ENCODE results near the gene TIE1. TPM values are rescaled to one million over a fixed set of nuclear protein-coding genes. Genes with fewer than 3 reads are reported as not detected.

Gene TIE1
- 10 to 100 TPM; 23.7 to 25.7 TPM for total RNA-seq

- no peaks in the 10 kb centered on the region for H3K9me3 ChIP-seq
- TF ChIP-seq, protein P1, sequence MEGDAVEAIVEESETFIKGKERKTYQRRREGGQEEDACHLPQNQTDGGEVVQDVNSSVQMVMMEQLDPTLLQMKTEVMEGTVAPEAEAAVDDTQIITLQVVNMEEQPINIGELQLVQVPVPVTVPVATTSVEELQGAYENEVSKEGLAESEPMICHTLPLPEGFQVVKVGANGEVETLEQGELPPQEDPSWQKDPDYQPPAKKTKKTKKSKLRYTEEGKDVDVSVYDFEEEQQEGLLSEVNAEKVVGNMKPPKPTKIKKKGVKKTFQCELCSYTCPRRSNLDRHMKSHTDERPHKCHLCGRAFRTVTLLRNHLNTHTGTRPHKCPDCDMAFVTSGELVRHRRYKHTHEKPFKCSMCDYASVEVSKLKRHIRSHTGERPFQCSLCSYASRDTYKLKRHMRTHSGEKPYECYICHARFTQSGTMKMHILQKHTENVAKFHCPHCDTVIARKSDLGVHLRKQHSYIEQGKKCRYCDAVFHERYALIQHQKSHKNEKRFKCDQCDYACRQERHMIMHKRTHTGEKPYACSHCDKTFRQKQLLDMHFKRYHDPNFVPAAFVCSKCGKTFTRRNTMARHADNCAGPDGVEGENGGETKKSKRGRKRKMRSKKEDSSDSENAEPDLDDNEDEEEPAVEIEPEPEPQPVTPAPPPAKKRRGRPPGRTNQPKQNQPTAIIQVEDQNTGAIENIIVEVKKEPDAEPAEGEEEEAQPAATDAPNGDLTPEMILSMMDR (IDR thresholded peaks at IDR 0.05), result no peak
- no peaks in the 10 kb centered on the region for H3K36me3 ChIP-seq
- peaks cover 10 to 16% of the 10 kb centered on the region in 2 donors for H3K4me1 ChIP-seq (ENCODE audit: control insufficient read depth in 1 of 2, low read depth in 2 of 2)
- H3K27me3 ChIP-seq (replicated peaks; ENCODE audit: insufficient read depth), result no peaks in the 10 kb centered on the region
- no peak within 1 kb of the TSS for H3K27ac ChIP-seq
- DNase-seq (ENCODE audit: low spot score) (no peak), ATAC-seq (ENCODE audit: insufficient number of reproducible peaks, low FRiP score, low read depth) (no peak)
- H3K4me3 ChIP-seq, result no peak within 1 kb of the TSS
These were observed at the start of gene TIE1 for GRCh38 chr1:43300378-43301094. Gene TIE1, plus strand, starts transcription at chr1:43300982. Its CDS starts 90 bp downstream, at chr1:43301072.

DNA sequence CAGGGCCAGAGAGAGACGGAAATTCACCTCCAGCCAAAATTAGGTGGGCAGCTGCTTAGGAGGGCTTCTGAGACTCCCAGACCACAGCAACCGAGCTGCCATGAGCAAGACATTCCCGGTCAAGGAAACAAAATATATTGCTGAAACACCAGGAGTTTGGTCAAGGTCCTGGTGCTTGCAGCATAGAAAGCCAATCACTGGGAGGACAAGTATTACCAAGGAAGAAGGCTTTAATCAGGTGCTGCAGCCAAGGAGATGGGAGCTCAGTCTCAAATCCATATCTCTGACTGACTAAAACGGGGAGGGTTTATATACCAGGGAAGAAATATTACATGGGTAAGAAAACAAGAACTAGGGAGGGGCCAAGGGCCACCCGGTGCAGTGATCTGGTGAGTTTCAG is 49.8 kb upstream of the TIE1 start:
- TF ChIP-seq, protein P1 (IDR thresholded peaks at IDR 0.05), result no peak
- no peaks in the 10 kb centered on the region for H3K9me3 ChIP-seq
- no peak overlapping the region for H3K4me3 ChIP-seq
- no peaks in the 10 kb centered on the region for H3K4me1 ChIP-seq (ENCODE audit: control insufficient read depth in 1 of 2, low read depth in 2 of 2)
- DNase-seq (ENCODE audit: low spot score), result no peak
- H3K27ac ChIP-seq, result no peak overlapping the region
- no peaks in the 10 kb centered on the region for H3K27me3 ChIP-seq (replicated peaks; ENCODE audit: insufficient read depth)
- no peaks in the 10 kb centered on the region for H3K36me3 ChIP-seq
- no peak for ATAC-seq (ENCODE audit: insufficient number of reproducible peaks, low FRiP score, low read depth)

- ATAC-seq (ENCODE audit: insufficient number of reproducible peaks, low FRiP score, low read depth) (no peak), DNase-seq (ENCODE audit: low spot score) (no peak)
- H3K27ac ChIP-seq, result no peak overlapping the region
- H3K9me3 ChIP-seq, result no peaks in the 10 kb centered on the region
- no peaks in the 10 kb centered on the region for H3K36me3 ChIP-seq
- TF ChIP-seq, protein P1 (IDR thresholded peaks at IDR 0.05), result no peak
- H3K4me3 ChIP-seq, result no peak overlapping the region
- no peaks in the 10 kb centered on the region for H3K4me1 ChIP-seq (ENCODE audit: control insufficient read depth in 1 of 2, low read depth in 2 of 2)
- H3K27me3 ChIP-seq (replicated peaks; ENCODE audit: insufficient read depth), result no peaks in the 10 kb centered on the region
These were observed 48.6 kb upstream of the TIE1 start for GRCh38 chr1:43252225-43252624.

DNA sequence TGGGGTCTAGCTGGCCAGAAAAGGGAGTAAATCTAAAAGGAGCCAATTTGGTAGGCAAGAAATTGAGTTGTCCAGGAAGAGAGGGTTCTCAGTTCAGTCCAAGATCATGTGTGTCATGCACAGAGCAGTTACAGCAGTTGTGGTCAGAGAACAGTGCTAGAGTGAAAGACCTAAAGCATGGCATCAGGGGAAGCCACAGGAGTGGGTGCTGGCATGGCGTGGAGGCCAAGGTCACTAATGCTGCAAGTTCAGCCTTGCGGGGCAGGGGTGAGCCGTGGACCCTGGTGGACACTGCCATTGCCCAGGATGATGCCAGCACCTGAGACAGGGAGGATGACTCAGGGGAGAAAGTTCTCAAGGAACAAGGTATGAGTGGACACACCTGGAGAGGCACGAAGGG is 47.6 kb upstream of the TIE1 start:
- H3K9me3 ChIP-seq, result no peaks in the 10 kb centered on the region
- DNase-seq (ENCODE audit: low spot score), result no peak
- no peak for ATAC-seq (ENCODE audit: insufficient number of reproducible peaks, low FRiP score, low read depth)
- TF ChIP-seq, protein P1 (IDR thresholded peaks at IDR 0.05), result no peak
- no peaks in the 10 kb centered on the region for H3K4me1 ChIP-seq (ENCODE audit: control insufficient read depth in 1 of 2, low read depth in 2 of 2)
- no peaks in the 10 kb centered on the region for H3K36me3 ChIP-seq
- no peak overlapping the region for H3K4me3 ChIP-seq
- no peaks in the 10 kb centered on the region for H3K27me3 ChIP-seq (replicated peaks; ENCODE audit: insufficient read depth)
- H3K27ac ChIP-seq, result no peak overlapping the region

- H3K4me3 ChIP-seq, result no peak overlapping the region
- DNase-seq (ENCODE audit: low spot score), result no peak
- no peak for ATAC-seq (ENCODE audit: insufficient number of reproducible peaks, low FRiP score, low read depth)
- no peaks in the 10 kb centered on the region for H3K27me3 ChIP-seq (replicated peaks; ENCODE audit: insufficient read depth)
- H3K9me3 ChIP-seq, result no peaks in the 10 kb centered on the region
- TF ChIP-seq, protein P1 (IDR thresholded peaks at IDR 0.05), result no peak
- H3K27ac ChIP-seq, result no peak overlapping the region
- no peaks in the 10 kb centered on the region for H3K4me1 ChIP-seq (ENCODE audit: control insufficient read depth in 1 of 2, low read depth in 2 of 2)
- H3K36me3 ChIP-seq, result no peaks in the 10 kb centered on the region
These were observed 46.9 kb upstream of the TIE1 start for GRCh38 chr1:43253876-43254275.
